GM12891 (cell line): ENCODE results near the gene HEYL.

Experiments used
- PAX5 ChIP-seq: IDR thresholded peaks from 2 replicates; pipeline ENCODE4 v1.6.1; 2011; ENCODE audit warnings: low read length, moderate library complexity, mild to moderate bottlenecking; ENCODE audit not compliant: insufficient read depth, severe bottlenecking
- POLR2A ChIP-seq: IDR thresholded peaks from 2 replicates; pipeline ENCODE4 v1.6.1; 2011; ENCODE audit warnings: low read depth, low read length, control low read depth
- POLR2AphosphoS5 ChIP-seq: IDR thresholded peaks from 2 replicates; pipeline ENCODE4 v1.6.1; 2011; ENCODE audit warnings: low read depth, low read length, control low read depth
- POU2F2 ChIP-seq: IDR thresholded peaks from 2 replicates; pipeline ENCODE4 v1.6.1; 2011; ENCODE audit warnings: low read depth, mild to moderate bottlenecking, control low read depth, low read length, moderate library complexity
- SPI1 ChIP-seq: IDR thresholded peaks from 2 replicates; pipeline ENCODE4 v1.6.1; 2011; ENCODE audit warnings: low read depth, low read length, control low read depth
- TAF1 ChIP-seq: IDR thresholded peaks from 2 replicates; pipeline ENCODE4 v1.6.1; 2011; ENCODE audit warnings: low read depth, low read length, control low read depth

DNA sequence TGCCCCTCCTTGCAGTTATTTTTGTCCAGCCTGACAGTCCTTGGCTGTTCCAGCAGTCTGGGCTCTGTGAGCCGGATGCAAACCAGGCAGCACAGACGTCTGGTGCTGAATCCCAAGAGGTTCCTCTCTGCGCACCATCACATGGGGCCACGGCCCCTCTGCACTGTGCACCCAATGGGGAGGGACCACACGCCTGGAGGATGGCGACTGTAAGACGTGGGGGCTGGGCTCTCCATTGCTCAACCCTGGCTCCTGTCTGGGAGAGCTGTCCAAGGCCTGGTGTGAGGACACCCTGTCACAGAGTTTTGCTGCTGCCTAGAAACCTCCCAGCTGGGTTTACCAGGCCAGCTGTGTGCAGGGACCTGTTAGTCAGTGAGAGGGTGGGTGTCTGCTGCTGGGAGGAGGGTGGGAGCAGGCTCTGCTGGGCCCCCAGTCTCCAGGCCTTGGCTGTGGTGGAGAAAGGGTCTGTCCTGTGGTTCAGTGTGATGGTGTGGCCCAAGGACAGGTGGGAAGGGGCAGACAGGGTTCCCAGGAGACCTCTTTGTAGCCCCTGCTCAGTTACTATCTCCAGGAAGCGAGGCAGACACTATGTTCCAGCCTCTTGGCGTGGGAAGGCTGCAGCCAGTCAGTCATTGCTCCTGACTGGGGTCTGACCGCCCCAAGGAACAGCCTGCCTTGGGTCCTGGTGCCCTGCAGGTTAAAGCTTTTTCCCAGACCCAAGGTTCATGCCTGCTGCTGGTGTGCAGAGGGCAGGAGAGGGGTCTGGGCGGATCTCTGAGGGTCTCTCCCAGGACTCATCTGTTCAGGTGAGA, 13.8 kb downstream of the HEYL start:
- no peak for TF ChIP-seq POLR2A
- no peak for TF ChIP-seq POLR2AphosphoS5
- TF ChIP-seq SPI1: no peak
- no peak for TF ChIP-seq POU2F2
- no peak for TF ChIP-seq PAX5
- TF ChIP-seq TAF1: no peak
